ENCODE measurements around the gene PTPRZ1. TPM values are rescaled to one million over a fixed set of nuclear protein-coding genes. Genes with fewer than 3 reads are reported as not detected.

PTPRZ1 gene
- polyA plus RNA-seq, 1 of the 3 experiments (the other 2 are of a cell fraction), result not detected

DNA sequence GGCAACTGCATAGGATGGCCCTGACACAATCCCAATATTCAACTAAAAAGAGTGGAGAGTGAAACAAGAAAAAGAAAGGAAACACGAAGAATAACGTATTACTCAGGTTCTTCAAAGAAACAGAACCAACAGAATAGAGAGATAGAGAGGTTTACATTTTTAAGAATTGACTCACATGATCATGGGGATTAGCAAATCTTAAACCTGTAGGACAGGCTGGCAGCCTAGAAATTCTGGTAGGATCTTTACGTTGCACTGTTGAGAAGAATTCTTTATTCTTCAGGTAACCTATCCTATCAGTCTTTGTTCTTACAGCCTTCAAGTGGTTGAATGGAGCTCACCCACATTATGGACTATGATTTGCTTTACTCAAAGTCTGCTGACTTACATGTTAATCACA is 167.2 kb downstream of the PTPRZ1 start:
- 4% methylated on average over 3 of the region's 3 CpGs for WGBS (ENCODE audit: low lambda C conversion rate)
- ChIA-PET POLR2A (no interaction called here), CTCF (no interaction called here)
- H3K79me2 ChIP-seq (ENCODE audit: insufficient read depth), result no peaks in the 10 kb centered on the region
- H3K36me3 ChIP-seq (replicated peaks in 1 of 2; ENCODE audit: control insufficient read depth in 1 of 2, insufficient read depth in 2 of 2, low read length in 1 of 2), result no peaks in the 10 kb centered on the region
- no peaks in the 10 kb centered on the region for H3F3A ChIP-seq (replicated peaks; ENCODE audit: insufficient read depth)
- H3K27me3 ChIP-seq (ENCODE audit: insufficient read depth), result peaks cover 5% of the 10 kb centered on the region; the same call in 1 of the 2 replicates
- TF ChIP-seq, protein P1, sequence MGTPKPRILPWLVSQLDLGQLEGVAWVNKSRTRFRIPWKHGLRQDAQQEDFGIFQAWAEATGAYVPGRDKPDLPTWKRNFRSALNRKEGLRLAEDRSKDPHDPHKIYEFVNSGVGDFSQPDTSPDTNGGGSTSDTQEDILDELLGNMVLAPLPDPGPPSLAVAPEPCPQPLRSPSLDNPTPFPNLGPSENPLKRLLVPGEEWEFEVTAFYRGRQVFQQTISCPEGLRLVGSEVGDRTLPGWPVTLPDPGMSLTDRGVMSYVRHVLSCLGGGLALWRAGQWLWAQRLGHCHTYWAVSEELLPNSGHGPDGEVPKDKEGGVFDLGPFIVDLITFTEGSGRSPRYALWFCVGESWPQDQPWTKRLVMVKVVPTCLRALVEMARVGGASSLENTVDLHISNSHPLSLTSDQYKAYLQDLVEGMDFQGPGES (IDR thresholded peaks at IDR 0.05; ENCODE audit: low read depth, low read length), result no peak
- TF ChIP-seq SIN3A (IDR thresholded peaks at IDR 0.05; ENCODE audit: borderline replicate concordance, low read depth, low read length), result no peak
- no peak for TF ChIP-seq CHD2 (IDR thresholded peaks at IDR 0.05; ENCODE audit: low read length, partially characterized antibody)
- no peak for TF ChIP-seq TAF1 (IDR thresholded peaks at IDR 0.05; ENCODE audit: borderline replicate concordance, low read depth, low read length)
- no peak for TF ChIP-seq RFX5 (IDR thresholded peaks at IDR 0.05; ENCODE audit: low read length)
- no peak for TF ChIP-seq GABPA (IDR thresholded peaks at IDR 0.05; ENCODE audit: low read depth)
- TF ChIP-seq, protein P2, sequence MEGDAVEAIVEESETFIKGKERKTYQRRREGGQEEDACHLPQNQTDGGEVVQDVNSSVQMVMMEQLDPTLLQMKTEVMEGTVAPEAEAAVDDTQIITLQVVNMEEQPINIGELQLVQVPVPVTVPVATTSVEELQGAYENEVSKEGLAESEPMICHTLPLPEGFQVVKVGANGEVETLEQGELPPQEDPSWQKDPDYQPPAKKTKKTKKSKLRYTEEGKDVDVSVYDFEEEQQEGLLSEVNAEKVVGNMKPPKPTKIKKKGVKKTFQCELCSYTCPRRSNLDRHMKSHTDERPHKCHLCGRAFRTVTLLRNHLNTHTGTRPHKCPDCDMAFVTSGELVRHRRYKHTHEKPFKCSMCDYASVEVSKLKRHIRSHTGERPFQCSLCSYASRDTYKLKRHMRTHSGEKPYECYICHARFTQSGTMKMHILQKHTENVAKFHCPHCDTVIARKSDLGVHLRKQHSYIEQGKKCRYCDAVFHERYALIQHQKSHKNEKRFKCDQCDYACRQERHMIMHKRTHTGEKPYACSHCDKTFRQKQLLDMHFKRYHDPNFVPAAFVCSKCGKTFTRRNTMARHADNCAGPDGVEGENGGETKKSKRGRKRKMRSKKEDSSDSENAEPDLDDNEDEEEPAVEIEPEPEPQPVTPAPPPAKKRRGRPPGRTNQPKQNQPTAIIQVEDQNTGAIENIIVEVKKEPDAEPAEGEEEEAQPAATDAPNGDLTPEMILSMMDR (IDR thresholded peaks at IDR 0.05), result no peak
- no peak for TF ChIP-seq RCOR1 (IDR thresholded peaks at IDR 0.05; ENCODE audit: low read length)
- TF ChIP-seq NFIC (IDR thresholded peaks at IDR 0.05; ENCODE audit: borderline replicate concordance), result no peak
- no peak for TF ChIP-seq EZH2phosphoT487 (IDR thresholded peaks at IDR 0.05; ENCODE audit: borderline replicate concordance, low read depth)
- TF ChIP-seq FOXJ3 (CRISPR knock-in tag; IDR thresholded peaks at IDR 0.05), result no peak
- TF ChIP-seq JUND (IDR thresholded peaks at IDR 0.05), result no peak
- no peak for TF ChIP-seq GATA2 (CRISPR knock-in tag; IDR thresholded peaks at IDR 0.05)
- no peak for TF ChIP-seq TEAD4 (IDR thresholded peaks at IDR 0.05; ENCODE audit: borderline replicate concordance, insufficient read depth)
- TF ChIP-seq ELF1 (IDR thresholded peaks at IDR 0.05), result no peak
- H3K4me3 ChIP-seq (ENCODE audit: low read depth in 2 of 2, low read length in 1 of 2), result no peak overlapping the region
- H3K9me2 ChIP-seq, result no peaks in the 10 kb centered on the region
- H2AFZ ChIP-seq (ENCODE audit: low read depth), result no peak overlapping the region
- no peaks in the 10 kb centered on the region for H4K20me1 ChIP-seq (ENCODE audit: insufficient read depth)
- H3K4me2 ChIP-seq, result no peak overlapping the region
- H3K9me3 ChIP-seq, result no peaks in the 10 kb centered on the region
- no peak overlapping the region for H3K9ac ChIP-seq
- H3K4me1 ChIP-seq (ENCODE audit: control insufficient read depth in 1 of 2, insufficient read depth in 2 of 2, low read depth in 1 of 2, low read length in 1 of 2), result no peaks in the 10 kb centered on the region
- H3K27ac ChIP-seq (ENCODE audit: low read depth in 2 of 2, low read length in 1 of 2), result no peak overlapping the region
- no peak for DNase-seq

DNA sequence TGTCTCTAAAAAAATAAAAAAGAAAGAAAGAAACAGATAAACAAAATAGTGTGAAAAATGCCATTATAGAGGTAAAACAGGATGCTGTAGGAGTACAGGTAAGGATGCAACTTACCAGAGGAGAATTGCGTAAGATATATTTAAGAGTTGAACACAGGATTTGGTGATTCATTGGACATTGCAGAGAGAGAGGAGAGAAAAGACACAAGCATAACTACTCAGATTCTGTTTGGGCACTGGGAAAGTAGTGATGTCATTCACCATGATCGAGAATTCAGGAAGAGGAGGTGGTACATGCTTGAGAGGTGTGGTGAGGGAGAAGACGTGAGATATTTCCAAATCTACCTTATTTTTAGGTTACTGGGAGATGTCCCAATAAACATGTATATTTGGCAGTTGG is 173.4 kb downstream of the PTPRZ1 start:
- no peaks in the 10 kb centered on the region for H4K20me1 ChIP-seq (ENCODE audit: insufficient read depth)
- H3K4me1 ChIP-seq (ENCODE audit: control insufficient read depth in 1 of 2, insufficient read depth in 2 of 2, low read depth in 1 of 2, low read length in 1 of 2), result no peaks in the 10 kb centered on the region
- DNase-seq, result no peak
- H3K9ac ChIP-seq, result no peak overlapping the region
- no peaks in the 10 kb centered on the region for H3K79me2 ChIP-seq (ENCODE audit: insufficient read depth)
- H3K36me3 ChIP-seq (replicated peaks in 1 of 2; ENCODE audit: control insufficient read depth in 1 of 2, insufficient read depth in 2 of 2, low read length in 1 of 2), result no peaks in the 10 kb centered on the region
- no peaks in the 10 kb centered on the region for H3F3A ChIP-seq (replicated peaks; ENCODE audit: insufficient read depth)
- H3K4me3 ChIP-seq (ENCODE audit: low read depth in 2 of 2, low read length in 1 of 2), result no peak overlapping the region
- CTCF ChIA-PET, result interaction anchor here (0.9 to 1.5 kb wide), 2 partner anchors 10 to 52 kb away, joined by 3 to 8 read pairs; no protein-coding TSS in a partner anchor
- TF ChIP-seq FOXM1 (IDR thresholded peaks at IDR 0.05; ENCODE audit: low read depth), result no peak
- no peak for TF ChIP-seq JUND (IDR thresholded peaks at IDR 0.05)
- TF ChIP-seq, protein P1 (IDR thresholded peaks at IDR 0.05; ENCODE audit: low read depth, low read length), result no peak
- no peak for TF ChIP-seq TAF1 (IDR thresholded peaks at IDR 0.05; ENCODE audit: borderline replicate concordance, low read depth, low read length)
- TF ChIP-seq, protein P3, sequence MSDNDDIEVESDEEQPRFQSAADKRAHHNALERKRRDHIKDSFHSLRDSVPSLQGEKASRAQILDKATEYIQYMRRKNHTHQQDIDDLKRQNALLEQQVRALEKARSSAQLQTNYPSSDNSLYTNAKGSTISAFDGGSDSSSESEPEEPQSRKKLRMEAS (IDR thresholded peaks at IDR 0.05; ENCODE audit: low read depth), result no peak
- TF ChIP-seq, protein P4, sequence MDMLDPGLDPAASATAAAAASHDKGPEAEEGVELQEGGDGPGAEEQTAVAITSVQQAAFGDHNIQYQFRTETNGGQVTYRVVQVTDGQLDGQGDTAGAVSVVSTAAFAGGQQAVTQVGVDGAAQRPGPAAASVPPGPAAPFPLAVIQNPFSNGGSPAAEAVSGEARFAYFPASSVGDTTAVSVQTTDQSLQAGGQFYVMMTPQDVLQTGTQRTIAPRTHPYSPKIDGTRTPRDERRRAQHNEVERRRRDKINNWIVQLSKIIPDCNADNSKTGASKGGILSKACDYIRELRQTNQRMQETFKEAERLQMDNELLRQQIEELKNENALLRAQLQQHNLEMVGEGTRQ (IDR thresholded peaks at IDR 0.05; ENCODE audit: borderline replicate concordance, low read depth, low read length), result no peak
- no peak for TF ChIP-seq RFX5 (IDR thresholded peaks at IDR 0.05; ENCODE audit: low read length)
- no peak overlapping the region for H3K27ac ChIP-seq (ENCODE audit: low read depth in 2 of 2, low read length in 1 of 2)
- 3% methylated on average over 3 of the region's 3 CpGs for WGBS (ENCODE audit: low lambda C conversion rate)
- no peaks in the 10 kb centered on the region for H3K27me3 ChIP-seq (ENCODE audit: insufficient read depth)
- no peaks in the 10 kb centered on the region for H3K9me2 ChIP-seq
- POLR2A ChIA-PET, result no interaction called here
- no peak overlapping the region for H2AFZ ChIP-seq (ENCODE audit: low read depth)
- no peaks in the 10 kb centered on the region for H3K9me3 ChIP-seq
- H3K4me2 ChIP-seq, result no peak overlapping the region
